ENCODE results near the gene CNOT4. TPM values are rescaled to one million over a fixed set of nuclear protein-coding genes. Genes with fewer than 3 reads are reported as not detected.
A peak's percentile ranks its signal among the peaks of the same experiment; 100 is the strongest.

CNOT4 gene
- total RNA-seq, 1 experiment from 2014 or later: 14.6 TPM

DNA sequence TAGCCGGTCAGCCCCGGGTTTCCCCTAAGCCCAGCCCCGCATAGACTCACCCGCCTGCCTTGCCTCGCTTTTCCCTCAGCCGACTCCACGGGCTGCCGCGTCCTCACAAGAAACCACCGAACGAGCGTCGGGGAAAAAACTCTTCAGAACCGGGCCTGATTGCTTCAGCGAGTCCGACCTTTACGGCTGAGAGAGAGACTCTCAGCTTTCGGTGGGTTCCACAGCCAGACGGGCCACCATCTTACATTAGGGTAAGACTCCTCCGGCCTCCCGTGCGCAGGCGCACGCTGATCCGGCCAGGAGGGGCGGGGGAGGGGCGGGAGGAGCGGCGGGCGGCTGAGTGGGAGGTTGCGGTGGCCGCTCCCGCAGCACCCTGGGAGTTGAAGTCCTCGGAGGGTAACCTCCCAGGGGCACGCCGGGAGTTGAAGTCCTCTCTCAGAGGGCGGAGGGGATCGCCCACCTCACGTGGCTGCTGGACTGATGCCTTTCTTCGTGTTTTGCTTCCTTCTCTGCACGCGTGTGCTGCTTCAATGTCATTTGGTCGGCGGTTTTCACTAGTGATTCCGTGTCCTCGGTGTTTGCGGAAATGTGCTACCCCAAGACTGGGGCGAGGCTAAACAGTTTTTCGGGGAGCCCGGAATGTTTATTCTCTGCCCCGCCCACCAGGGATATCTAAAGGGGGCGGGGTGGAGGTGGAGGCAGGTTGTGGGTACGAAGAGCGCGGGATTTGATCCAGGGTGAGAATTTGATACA, at the start of gene CNOT4 (continued):
- TF ChIP-seq, protein P1, sequence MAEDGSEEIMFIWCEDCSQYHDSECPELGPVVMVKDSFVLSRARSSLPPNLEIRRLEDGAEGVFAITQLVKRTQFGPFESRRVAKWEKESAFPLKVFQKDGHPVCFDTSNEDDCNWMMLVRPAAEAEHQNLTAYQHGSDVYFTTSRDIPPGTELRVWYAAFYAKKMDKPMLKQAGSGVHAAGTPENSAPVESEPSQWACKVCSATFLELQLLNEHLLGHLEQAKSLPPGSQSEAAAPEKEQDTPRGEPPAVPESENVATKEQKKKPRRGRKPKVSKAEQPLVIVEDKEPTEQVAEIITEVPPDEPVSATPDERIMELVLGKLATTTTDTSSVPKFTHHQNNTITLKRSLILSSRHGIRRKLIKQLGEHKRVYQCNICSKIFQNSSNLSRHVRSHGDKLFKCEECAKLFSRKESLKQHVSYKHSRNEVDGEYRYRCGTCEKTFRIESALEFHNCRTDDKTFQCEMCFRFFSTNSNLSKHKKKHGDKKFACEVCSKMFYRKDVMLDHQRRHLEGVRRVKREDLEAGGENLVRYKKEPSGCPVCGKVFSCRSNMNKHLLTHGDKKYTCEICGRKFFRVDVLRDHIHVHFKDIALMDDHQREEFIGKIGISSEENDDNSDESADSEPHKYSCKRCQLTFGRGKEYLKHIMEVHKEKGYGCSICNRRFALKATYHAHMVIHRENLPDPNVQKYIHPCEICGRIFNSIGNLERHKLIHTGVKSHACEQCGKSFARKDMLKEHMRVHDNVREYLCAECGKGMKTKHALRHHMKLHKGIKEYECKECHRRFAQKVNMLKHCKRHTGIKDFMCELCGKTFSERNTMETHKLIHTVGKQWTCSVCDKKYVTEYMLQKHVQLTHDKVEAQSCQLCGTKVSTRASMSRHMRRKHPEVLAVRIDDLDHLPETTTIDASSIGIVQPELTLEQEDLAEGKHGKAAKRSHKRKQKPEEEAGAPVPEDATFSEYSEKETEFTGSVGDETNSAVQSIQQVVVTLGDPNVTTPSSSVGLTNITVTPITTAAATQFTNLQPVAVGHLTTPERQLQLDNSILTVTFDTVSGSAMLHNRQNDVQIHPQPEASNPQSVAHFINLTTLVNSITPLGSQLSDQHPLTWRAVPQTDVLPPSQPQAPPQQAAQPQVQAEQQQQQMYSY (CRISPR knock-in tag; IDR thresholded peaks at IDR 0.05): no peak
- TF ChIP-seq, protein P2, sequence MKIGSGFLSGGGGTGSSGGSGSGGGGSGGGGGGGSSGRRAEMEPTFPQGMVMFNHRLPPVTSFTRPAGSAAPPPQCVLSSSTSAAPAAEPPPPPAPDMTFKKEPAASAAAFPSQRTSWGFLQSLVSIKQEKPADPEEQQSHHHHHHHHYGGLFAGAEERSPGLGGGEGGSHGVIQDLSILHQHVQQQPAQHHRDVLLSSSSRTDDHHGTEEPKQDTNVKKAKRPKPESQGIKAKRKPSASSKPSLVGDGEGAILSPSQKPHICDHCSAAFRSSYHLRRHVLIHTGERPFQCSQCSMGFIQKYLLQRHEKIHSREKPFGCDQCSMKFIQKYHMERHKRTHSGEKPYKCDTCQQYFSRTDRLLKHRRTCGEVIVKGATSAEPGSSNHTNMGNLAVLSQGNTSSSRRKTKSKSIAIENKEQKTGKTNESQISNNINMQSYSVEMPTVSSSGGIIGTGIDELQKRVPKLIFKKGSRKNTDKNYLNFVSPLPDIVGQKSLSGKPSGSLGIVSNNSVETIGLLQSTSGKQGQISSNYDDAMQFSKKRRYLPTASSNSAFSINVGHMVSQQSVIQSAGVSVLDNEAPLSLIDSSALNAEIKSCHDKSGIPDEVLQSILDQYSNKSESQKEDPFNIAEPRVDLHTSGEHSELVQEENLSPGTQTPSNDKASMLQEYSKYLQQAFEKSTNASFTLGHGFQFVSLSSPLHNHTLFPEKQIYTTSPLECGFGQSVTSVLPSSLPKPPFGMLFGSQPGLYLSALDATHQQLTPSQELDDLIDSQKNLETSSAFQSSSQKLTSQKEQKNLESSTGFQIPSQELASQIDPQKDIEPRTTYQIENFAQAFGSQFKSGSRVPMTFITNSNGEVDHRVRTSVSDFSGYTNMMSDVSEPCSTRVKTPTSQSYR (CRISPR knock-in tag; IDR thresholded peaks at IDR 0.05): no peak; the same call in 1 of the 2 replicates
- no peak for TF ChIP-seq IRF2 (CRISPR knock-in tag; IDR thresholded peaks at IDR 0.05; ENCODE audit: borderline replicate concordance, low read depth)
- no peak for TF ChIP-seq ZNF423 (CRISPR knock-in tag; IDR thresholded peaks at IDR 0.05)
- TF ChIP-seq RORB (CRISPR knock-in tag; IDR thresholded peaks at IDR 0.05): no peak

DNA sequence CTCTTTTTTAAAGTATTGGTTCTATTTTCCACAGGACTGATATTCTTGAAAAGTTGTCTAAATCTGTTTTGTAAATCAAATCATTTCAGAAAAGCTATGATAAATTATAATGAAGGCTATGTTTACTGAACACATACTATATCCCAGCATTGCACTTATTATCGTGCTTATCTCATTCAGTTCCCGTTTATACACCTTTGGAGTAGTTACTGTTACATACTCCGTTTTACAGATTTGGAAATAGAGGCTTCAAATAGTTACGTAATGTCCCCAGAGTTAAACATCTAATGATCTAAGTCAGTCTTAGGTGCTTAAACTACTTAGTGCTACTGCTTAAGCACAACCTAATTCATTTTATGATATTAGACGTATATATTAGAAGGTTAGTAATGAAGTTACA, 49.0 kb upstream of the CNOT4 start:
- no peak overlapping the region for H3K4me3 Mint-ChIP-seq
- no peaks in the 10 kb centered on the region for H3K27me3 Mint-ChIP-seq (ENCODE audit: low read depth)
- H3K4me1 Mint-ChIP-seq: peaks cover 45% of the 10 kb centered on the region
- H3K36me3 Mint-ChIP-seq: no peaks in the 10 kb centered on the region
- ATAC-seq: no peak
- ChIA-PET POLR2A (interaction anchor here (1.2 kb wide), 1 partner anchor 196 kb away, joined by 3 read pairs; no protein-coding TSS in a partner anchor), CTCF (interaction anchor here (1.0 kb wide), 1 partner anchor 278 kb away, joined by 3 read pairs; no protein-coding TSS in a partner anchor)
- DNase-seq (ENCODE audit: low spot score): no peak
- TF ChIP-seq JAZF1 (CRISPR knock-in tag; IDR thresholded peaks at IDR 0.05) (no peak), GRHL2 (CRISPR knock-in tag; IDR thresholded peaks at IDR 0.05; ENCODE audit: insufficient replicate concordance, severe bottlenecking) (no peak), ZNF416 (CRISPR knock-in tag; IDR thresholded peaks at IDR 0.05) (no peak), JUN (CRISPR knock-in tag; IDR thresholded peaks at IDR 0.05) (no peak), RELA (CRISPR knock-in tag; IDR thresholded peaks at IDR 0.05; ENCODE audit: borderline replicate concordance) (no peak), HMGA2 (CRISPR knock-in tag; IDR thresholded peaks at IDR 0.05) (no peak), NFE2L1 (CRISPR knock-in tag; IDR thresholded peaks at IDR 0.05) (no peak)
- TF ChIP-seq, protein P3, sequence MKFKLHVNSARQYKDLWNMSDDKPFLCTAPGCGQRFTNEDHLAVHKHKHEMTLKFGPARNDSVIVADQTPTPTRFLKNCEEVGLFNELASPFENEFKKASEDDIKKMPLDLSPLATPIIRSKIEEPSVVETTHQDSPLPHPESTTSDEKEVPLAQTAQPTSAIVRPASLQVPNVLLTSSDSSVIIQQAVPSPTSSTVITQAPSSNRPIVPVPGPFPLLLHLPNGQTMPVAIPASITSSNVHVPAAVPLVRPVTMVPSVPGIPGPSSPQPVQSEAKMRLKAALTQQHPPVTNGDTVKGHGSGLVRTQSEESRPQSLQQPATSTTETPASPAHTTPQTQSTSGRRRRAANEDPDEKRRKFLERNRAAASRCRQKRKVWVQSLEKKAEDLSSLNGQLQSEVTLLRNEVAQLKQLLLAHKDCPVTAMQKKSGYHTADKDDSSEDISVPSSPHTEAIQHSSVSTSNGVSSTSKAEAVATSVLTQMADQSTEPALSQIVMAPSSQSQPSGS (CRISPR knock-in tag; IDR thresholded peaks at IDR 0.05; ENCODE audit: borderline replicate concordance, low read depth): no peak
- TF ChIP-seq, protein P4, sequence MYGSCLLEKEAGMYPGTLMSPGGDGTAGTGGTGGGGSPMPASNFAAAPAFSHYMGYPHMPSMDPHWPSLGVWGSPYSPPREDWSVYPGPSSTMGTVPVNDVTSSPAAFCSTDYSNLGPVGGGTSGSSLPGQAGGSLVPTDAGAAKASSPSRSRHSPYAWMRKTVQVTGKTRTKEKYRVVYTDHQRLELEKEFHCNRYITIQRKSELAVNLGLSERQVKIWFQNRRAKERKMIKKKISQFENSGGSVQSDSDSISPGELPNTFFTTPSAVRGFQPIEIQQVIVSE (CRISPR knock-in tag; IDR thresholded peaks at IDR 0.05; ENCODE audit: borderline replicate concordance): no peak
- no peak overlapping the region for H3K27ac Mint-ChIP-seq
- no peaks in the 10 kb centered on the region for H3K9me3 Mint-ChIP-seq

DNA sequence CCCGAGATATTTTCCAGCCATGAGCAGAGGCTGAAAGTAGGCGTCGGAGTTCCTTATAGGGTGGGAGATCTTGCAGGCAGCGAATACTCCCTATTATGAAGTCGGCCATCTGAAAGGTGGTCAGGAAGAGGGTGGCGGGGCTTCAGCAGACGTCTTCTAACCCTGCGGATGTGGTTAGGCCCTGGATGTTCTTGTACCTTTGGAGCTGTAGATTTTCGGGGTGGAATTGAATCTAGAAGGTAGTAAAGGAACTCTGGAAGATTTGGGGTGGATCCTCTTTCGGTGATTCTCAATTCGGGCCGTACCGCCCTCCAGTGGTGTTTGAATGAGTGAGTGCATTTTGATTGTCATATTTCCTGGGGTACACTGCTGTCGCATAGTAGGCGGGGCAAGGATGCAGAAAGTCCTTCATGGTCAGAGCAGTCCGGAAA, 48.5 kb upstream of the CNOT4 start:
- Mint-ChIP-seq H3K4me1 (peaks cover 40% of the 10 kb centered on the region), H3K4me3 (no peak overlapping the region), H3K36me3 (no peaks in the 10 kb centered on the region), H3K27ac (no peak overlapping the region), H3K27me3 (ENCODE audit: low read depth) (no peaks in the 10 kb centered on the region), H3K9me3 (no peaks in the 10 kb centered on the region)
- CTCF ChIA-PET: interaction anchor here (0.6 to 1.0 kb wide), 2 partner anchors 277 to 293 kb away, joined by 3 read pairs; no protein-coding TSS in a partner anchor
- ATAC-seq: peak; percentile 20
- POLR2A ChIA-PET: interaction anchor here (1.2 kb wide), 1 partner anchor 196 kb away, joined by 3 read pairs; no protein-coding TSS in a partner anchor
- DNase-seq (ENCODE audit: low spot score): peak; percentile 36
- TF ChIP-seq RORB (CRISPR knock-in tag; IDR thresholded peaks at IDR 0.05) (no peak), TEAD1 (CRISPR knock-in tag; IDR thresholded peaks at IDR 0.05) (no peak)
- TF ChIP-seq, protein P5, sequence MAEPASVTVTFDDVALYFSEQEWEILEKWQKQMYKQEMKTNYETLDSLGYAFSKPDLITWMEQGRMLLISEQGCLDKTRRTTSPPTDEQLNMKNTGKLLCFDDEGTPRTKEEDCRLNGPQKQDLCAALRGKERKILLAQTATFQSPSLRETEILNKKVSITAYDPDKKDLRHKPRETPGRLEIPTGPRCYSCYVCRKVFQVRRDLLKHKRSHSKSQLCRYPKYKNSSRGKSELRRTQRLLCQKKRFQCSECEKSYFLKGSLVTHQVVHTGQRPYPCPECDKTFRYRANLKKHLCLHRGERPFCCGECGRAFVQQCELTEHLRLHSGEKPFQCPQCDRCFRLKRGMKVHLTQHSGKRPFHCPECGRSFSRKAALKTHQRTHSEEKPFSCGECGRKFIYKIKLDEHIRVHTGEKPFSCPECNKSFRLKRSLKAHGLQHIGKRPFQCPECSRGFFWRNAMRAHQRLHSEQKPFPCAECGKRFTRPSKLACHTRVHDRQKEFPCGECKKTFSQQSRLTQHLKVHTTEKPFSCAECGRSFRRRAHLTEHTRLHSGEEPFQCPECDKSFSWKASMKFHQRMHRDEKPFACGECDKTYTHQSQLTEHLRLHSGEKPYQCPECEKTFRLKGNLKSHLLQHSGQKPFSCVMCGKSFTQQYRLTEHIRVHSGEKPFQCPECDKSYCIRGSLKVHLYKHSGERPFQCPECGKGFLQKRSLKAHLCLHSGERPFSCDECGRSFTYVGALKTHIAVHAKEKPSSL (CRISPR knock-in tag; conservative IDR thresholded peaks at IDR 0.05): no peak
- TF ChIP-seq, protein P6, sequence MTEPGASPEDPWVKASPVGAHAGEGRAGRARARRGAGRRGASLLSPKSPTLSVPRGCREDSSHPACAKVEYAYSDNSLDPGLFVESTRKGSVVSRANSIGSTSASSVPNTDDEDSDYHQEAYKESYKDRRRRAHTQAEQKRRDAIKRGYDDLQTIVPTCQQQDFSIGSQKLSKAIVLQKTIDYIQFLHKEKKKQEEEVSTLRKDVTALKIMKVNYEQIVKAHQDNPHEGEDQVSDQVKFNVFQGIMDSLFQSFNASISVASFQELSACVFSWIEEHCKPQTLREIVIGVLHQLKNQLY (CRISPR knock-in tag; IDR thresholded peaks at IDR 0.05): no peak
- TF ChIP-seq, protein P7, sequence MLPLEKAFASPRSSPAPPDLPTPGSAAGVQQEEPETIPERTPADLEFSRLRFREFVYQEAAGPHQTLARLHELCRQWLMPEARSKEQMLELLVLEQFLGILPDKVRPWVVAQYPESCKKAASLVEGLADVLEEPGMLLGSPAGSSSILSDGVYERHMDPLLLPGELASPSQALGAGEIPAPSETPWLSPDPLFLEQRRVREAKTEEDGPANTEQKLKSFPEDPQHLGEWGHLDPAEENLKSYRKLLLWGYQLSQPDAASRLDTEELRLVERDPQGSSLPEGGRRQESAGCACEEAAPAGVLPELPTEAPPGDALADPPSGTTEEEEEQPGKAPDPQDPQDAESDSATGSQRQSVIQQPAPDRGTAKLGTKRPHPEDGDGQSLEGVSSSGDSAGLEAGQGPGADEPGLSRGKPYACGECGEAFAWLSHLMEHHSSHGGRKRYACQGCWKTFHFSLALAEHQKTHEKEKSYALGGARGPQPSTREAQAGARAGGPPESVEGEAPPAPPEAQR (CRISPR knock-in tag; IDR thresholded peaks at IDR 0.05): no peak

All from WTC11 (cell line).